ENCODE results near the gene POLR2M.

Gene POLR2M

DNA sequence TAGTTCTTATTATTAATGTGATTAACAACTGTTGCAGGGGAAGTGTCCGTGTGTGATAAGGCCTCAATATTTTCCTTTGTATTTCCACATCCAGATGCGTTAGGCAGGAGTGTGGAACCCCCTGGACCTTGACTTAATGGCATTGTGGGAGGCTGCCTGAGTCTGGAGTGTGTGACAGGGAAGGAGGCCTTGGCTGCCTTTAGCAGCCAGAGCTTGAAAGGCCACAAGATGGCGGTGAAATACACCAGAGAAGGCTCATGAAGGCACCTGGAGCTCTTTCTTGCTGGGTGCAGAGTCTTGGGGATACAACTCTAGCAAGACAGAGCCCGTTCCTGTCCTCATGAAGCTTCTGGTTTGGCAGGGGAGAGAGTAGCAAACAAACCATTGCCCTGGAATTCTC, 36.9 kb downstream of the POLR2M start:
- DNase-seq = no peak

DNA sequence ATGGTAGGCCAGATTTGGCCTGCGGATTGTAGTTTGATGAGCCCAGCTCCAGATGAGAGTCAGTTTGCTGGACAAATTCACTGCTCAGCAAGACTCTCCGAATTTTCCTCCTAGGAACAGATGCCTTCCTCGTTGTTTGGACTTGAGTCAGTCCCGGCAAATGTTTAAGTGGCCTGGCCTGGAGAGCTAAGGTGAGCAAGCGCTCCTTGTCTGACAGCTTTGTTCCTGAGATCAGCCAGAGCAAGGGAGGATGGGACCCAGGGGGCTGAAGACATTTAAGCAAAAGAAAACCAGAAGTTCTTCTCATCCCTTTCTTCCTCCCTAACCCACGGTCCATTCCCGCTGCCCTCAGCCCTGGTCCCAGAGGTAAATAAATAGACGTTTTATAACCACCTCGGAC, 40.3 kb downstream of the POLR2M start:
- DNase-seq = no peak

DNA sequence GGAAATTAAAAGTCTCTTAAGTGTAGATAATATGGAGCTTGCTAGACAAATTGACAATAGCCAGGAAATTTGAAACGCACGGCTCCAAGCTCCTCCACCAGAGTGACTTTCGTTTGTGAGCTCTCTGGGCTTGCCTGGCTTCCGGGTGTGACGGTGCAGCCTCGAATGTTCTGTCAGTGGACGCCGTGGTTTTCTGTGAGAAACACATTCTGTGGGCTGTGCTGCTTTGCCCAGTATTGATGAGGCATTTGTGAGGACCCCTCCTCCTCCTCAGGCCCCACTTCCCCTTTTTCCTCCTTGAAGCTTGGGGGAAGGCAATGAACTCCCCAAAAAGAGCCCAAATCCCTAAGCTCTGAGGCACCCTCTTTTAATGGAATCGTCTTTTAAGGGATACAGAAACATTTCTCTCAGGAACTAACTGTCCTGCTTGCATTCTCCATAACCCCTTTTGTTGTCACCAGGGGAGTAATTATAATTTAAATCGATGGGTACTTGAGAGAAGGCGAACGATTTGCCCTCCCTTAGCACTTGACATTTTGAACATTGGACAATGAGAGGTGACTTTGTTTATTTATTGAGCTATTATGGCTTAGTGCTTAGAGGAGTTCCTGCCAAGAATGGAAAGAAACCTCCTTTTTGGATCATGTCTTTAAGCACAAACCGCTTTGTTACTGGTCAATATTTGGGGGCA, 40.8 kb downstream of the POLR2M start:
- DNase-seq = no peak

DNA sequence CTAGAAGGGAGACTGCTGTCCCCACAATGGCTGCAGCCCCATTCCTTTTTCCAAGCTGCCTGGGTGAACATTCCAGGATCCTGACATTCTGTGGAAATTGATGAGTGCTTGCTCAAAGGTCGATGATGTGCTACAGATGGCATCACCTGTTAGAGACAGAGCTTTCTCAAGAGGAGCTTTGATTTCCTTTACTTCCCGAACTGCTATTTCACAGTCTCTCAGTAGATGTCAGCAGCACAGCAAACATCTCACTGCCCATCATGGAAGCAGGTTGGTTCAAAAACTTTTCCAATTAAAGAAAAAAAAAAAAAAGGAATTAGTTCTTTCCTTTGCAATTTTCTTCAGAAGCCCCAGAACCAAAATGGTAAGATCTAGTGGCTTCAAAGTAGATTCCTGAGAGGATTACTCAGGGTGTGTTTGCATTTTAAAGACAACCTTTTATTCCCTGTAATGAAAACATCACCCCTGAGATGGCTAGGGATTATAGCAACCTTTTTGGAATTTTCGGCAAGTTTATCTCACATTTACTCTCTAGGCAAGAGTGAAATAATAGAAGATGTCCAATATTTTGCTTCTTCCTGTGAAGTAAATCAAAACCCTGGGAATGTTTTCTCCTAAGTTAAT, 44.8 kb downstream of the POLR2M start:
- no peak for DNase-seq

DNA sequence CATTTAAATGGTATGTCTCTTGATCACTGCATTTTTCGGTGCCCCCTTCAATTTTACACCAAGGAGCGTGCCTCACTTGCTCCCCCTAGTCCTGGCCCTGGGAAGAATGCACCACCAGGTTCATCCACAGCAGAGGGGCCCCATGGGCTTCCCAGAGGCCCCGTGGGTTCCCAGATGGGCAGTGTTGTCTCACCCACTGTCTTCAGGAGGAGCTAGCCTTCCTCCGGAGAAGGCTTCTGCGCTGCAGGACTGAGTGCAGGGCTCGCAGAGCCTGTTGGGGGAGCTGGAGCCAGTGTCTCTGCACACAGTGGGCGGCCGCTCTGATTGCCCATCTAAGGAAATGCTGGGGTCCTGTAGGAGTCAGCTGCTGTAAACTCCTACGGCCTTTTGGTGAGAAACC, 45.9 kb downstream of the POLR2M start:
- DNase-seq = no peak

DNA sequence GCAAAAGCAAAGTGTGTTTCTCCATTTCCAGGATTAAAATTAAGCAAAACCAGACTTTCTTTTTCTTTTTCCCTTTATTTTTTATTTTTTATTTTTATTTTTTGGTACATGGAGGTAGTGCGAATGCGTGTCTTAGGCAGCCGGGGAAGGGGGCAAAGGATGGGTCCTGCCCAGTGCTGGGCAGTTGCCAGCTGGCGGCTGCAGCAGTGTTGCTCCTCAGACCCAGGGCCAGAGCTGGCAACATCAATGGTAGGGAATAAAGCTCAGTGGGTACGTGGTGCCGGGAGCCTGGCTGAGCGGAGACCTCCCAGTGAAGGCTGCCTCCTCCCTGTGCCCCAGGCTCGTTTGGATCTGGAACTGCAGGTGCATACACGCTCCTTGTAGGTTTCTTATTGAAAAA, 46.3 kb downstream of the POLR2M start:
- DNase-seq = no peak

DNA sequence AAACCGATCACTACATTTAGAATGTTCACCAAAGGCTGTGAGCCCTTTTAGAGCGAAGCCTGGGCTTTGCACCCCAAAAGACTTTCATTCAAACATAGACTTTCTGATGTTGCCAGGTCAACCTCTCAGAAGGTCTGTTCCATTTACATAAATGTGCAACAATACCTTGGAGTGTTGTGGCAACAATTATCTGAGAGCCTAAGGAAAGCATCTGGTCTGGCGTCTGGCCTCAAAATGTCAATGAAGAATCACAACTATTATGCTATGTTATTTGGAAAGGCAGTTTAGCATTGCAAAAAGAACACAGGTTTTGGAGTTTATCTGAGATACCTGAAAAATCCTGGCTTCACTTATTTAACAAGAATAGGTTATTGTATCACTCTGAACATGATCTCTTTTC, 50.0 kb downstream of the POLR2M start:
- DNase-seq = no peak

DNA sequence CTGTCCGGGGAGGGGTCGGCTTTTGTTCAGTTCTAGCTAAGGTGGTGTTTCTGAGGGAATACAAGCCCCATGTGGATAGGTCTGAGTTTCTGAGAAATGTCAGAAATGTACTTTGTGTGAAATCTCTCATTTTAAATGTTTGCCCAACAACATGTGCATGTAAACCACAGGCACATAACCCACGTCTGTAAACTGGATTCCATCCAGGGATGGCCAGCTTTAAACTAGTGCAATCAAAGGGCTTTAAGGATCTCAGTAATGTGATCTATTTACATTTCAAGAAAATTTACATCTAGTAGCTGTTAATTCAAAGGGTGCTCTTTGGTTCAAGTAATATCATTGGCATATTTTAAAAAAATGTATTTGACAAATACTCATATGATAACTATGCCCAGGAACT, 52.0 kb downstream of the POLR2M start:
- no peak for DNase-seq

DNA sequence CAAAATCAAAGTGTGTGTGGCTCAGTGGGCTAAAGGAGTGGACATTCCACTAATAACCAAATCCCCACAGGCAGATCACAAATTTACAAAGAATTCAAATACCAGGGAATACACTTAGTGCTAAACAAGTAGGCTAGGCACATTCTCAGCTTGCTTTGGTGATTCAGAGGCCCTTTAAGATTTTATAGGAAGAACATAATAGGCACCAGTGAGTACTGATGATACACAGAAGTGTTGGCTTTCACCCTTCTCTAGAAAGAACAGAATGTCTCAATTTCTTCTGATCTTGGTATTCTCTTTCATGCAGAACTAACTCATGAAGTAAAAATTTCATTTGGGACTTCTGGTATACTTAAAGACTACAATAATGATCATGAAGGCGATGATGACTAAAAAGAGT, 55.0 kb downstream of the POLR2M start:
- DNase-seq = no peak

DNA sequence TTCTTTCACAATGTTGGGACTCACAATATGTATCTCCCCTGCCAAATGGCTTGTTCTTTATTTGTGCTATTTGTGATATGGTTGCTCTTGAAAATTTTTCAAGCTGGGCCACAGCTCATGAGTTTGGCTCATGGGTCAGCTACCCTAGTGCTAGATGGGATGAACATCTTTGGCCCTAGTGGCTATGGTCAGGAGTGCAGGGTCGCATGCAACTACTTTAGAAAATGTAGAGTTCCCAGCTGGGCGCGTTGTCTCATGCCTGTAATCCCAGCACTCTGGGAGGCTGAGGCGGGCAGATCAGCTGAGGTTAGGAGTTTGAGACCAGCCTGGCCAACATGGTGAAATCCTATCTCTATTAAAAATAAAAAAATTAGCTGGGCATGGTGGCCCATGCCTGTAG, 55.8 kb downstream of the POLR2M start:
- no peak for DNase-seq

DNA sequence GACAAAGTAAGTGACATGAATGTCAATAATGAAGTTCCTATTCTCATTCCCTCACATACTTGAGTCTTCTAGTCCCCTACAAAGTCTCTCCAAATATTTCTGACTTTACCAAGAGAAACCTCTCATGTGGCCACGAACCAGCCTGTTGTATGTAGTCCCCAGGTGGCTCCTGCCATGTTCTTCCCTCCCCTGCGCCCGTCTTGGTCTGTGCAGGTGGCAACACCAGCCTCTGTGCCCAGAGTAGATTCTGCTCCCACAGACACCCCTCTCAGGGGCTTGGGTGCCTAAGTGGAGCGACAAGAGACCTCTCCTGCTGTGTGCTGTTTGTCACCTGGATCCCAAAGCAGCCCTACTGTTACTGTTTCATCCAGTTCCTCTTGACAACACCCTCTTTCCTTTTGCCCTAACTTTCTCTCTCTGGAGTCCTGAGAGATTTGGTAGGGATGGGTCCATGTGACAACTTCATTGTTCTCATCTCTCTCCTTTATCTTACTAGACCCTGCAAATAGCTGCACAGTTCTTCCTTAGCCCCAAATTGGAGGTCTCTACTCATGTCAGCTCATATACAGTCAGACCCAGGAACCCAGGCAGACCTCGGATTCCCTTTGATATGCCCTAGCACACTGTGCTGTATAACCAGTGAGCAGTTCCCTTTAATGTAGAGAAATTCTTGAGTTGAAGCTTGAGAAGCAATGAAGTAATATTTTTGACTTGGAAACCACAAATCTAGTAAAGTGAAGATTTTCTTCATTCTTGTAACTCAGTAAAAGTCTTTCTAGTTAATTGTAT, 56.9 kb downstream of the POLR2M start:
- DNase-seq = no peak
